HG02798 (cell line): ENCODE results near the gene ACTL10.

ENCODE experiments used
- ATAC-seq: cut with Tn5 transposase; IDR thresholded peaks from one replicate; pipeline ENCODE4 v1.9.1; 2021; ENCODE audit warnings: mild to moderate bottlenecking; ENCODE audit not compliant: unreplicated experiment, poor library complexity

The ACTL10 gene

DNA sequence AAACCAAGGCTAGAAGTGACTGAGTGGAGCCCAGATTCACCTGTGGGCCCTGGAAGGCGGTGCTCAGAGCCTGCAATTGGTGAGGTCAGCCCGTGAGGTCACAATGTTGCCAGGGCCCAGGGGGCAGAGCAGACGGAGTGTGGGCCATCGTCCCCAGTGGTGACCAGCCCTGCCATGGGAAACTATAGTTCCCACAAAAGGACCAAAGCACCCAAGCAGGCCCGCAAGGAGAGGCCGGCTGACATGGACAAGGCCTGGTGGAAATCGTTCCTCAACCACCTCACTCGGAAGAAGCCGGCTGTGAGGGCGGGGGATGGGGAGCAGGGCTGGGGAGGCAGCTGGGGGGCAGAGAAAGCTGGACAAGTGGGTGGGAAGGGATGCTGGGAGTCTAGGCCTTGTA, 4.6 kb upstream of the ACTL10 start, which contains the start of gene C20orf144:
C20orf144 (plus strand) TSS at position 156 of the 400 bp plus-strand sequence; CDS start at position 175, 19 bp downstream.
- no peak for ATAC-seq

DNA sequence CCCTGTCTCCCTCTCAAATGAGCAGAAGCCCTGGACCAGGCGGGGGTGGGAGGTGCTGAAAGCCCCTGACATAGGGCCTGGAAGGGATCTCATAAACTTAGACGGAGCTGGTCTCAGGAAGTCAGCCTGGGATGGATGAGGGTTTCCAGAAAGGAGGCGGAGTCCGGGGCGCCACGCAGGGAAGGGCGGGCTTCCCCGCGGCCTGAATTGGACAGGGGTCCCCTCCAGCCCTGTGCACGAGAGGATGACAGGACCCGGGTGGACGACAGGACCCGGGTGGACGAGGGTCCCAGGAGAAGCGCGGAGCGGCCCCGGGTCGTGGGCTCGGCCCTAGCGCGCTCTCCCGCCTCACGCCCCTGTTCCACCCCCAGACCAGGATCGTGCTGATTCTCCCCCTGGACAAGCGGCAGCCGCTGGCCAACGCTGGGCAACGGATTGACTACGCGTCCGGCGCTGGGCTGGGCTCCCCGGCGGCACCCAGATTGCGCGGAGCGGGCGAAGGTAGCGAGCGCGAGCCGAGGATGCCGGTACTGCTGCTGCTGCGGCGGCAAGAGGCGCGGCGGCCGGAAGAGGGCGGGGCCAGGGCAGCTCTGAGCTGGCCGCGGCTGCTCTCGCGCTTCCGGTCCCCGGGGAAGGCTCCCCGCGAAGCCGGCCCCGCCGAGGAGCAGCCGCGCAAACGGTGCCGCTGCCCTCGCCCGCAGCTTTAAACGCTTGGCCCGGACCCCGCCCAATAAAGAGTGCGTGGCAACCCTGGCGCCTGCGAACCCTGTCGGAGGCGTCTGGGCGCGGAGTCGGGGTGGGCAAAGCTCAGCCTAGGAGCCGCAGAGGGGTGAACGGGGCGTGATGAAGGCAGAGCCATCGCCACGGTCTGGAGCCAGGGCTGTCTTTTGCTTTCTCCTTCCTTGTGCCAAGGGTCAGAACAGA, 3.3 kb upstream of the ACTL10 start:
- peak; percentile 53 for ATAC-seq

DNA sequence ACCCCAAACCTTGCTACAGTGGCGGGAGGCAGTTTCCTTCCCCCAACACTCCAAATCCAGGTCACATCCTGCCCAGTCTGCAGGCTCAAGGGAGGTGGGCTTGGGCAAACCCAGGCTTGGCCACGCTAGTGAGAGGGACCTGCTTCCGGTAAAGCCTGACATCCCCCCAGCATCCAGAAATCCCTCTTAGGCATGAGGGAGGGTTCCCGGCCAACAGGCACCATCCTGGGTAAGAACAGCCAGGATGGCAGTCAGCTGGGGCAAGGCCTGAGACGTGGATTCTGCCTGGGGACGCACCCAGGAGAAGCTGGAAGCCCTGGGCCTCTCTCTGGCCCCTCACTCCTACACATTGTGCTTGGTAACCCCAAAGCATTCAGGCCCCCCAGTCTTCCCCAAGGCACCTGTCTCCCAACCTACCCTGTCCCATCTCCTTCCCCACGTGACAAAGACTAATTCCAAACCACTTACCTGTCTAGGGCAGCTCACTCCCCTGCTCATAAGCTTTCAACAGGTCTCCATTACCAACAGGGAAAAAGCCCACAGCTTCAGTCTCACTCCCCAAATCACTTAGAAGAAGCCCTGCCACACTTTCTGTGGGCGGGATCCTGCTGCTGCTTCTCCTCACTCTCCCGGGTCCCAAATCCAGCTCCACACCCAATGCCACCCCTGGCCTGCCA, 2.5 kb upstream of the ACTL10 start:
- no peak for ATAC-seq

DNA sequence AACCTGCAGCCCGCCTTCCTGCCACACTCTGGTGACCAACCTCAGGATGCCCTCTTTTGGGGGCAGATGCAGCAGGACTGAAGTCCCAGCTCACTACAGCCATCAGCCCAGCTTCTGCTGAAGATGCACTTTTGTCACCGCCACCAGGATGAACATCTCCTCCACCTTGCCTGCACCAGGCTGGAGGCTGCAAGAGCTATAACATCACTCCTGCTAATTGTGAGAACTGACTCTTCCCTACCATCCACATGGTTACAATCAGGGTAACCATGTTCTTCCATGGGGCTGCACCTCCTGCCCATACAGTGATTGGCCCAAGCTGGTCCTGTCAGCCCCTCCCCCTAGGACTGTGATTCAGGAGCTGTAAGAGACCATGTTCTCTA, 2.0 kb upstream of the ACTL10 start:
- no peak for ATAC-seq

DNA sequence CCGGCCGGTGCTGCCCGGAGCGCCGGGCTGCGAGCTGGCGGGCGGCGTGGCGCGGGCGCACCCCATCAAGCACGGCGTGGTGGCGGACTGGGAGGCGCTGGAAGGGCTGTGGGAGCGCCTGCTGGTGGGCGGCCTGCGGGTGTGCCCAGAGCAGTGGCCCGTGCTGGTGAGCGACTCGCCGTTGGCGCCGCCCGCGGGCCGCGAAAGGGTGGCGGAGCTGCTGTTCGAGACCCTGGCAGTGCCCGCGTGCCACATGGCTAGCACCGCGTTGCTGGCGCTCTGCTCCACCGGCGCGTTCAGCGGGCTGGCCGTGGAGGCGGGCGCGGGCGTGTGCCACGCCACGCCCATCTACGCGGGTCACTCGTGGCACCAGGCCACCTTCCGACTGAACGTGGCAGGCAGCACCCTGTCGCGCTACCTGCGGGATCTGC, 517 bp downstream of the ACTL10 start:
- ATAC-seq, result peak; percentile 13

DNA sequence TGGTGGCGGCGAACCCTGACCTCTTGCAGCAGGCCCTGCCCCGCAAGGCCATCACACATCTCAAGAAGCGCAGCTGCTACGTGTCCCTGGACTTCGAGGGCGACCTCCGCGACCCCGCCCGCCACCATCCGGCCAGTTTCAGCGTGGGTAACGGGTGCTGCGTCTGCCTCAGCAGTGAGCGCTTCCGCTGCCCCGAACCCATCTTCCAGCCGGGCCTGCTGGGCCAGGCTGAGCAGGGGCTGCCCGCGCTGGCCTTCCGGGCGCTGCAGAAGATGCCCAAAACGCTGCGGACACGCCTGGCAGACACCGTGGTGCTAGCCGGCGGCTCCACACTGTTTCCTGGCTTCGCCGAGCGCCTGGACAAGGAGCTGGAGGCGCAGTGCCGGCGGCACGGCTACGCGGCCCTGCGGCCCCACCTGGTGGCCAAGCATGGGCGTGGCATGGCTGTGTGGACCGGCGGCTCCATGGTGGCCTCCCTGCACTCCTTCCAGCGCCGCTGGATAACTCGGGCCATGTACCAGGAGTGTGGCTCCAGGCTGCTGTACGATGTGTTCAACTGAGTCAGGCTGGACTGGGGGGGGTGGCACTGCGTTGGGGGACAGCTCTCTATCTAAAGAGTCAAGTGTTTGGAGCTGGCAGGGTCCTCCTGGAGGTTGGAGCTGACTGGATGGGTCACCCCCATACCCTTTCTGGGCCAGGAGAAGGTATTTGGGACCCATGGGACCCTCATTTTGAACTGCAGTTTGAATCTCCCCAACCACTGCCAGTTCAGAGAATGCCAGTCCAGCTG, 1.1 kb downstream of the ACTL10 start:
- peak; percentile 38 for ATAC-seq

DNA sequence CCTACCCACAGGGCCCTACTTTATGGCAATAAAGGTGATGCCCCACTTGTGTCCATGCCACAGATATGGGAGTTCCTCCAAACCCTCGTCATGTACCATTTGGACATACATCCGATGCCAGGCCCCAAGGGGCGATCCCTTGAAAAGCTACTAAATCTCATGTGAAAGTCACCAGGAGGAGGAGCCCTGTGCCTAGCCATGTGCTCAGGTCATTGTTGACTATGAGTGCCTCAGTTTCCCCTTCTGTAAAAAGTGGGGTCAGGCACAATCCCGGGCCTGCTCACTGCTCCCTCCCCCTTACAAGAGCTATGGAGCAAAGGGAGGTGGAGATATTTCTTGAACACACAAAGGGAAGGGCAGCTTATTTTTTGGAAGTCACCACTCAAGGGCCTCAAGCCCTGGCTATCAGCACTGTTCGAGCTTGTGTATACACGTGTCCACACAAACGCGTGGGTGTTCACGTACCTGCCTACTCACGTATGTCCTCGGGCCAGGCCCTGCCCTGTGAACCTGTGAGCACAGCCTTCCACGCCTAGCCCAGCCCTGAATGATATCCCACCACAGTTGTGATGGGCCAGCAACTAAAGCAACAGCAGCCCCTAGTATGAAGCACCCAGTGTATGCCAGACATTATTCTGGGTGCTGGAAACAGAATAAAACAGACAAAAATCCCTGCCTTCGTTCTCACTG, 1.9 kb downstream of the ACTL10 start:
- no peak for ATAC-seq

DNA sequence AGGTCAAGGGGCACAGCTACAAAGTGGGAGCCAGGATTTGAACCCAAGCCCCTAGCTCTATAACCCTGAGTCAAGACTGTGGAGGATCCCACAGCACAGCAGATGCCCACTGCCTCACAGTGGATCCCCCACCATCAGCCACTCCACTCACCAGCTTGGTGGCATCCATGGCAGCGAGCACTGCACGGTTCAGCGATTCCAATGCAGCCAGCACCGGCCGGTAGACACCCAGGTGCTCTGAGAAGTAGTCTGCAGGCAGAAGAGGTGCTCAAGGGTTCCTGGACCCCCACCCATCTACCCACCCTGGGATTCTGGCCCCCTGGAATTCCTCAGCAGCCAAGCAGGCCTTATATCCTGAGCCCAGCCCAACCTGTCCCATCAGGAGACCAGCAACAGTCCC, 2.5 kb downstream of the ACTL10 start:
- no peak for ATAC-seq

DNA sequence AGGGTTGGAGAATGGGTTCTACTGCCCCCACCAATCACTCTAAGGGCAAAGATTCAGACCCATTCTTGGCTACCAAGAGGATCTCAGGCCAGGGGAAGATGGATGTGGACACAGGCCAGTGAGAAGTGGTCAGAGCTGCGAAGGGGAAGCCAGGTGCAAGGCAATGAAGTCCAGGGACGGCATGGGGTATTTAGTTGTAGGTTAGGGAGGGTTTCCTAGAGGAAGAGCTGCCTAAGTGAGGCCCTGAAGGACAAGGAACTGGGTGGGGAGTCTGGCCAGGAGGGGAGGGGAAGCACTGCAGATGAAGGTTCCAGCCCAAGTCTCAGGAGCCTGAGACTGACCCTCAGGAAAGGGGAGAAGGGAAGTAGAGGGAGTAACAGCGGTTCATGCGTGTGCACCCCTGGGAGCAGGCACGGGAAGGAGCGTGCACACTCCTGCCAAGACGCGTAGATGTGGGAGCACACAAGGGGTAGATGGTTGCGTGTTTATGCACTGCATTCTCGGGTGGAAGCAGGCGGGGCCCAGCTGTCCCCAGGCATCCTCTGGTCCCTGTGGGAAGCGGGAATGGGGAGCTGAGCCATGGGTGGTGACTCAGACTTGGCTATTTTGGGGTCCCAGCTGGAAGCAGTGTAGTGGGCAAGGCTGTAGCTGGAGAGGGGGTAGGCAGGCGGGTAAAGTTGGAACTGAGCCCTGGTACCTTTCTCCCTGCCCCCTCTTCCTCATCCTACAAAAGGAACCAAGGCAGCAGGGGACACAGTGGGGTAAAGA, 3.3 kb downstream of the ACTL10 start:
- no peak for ATAC-seq

DNA sequence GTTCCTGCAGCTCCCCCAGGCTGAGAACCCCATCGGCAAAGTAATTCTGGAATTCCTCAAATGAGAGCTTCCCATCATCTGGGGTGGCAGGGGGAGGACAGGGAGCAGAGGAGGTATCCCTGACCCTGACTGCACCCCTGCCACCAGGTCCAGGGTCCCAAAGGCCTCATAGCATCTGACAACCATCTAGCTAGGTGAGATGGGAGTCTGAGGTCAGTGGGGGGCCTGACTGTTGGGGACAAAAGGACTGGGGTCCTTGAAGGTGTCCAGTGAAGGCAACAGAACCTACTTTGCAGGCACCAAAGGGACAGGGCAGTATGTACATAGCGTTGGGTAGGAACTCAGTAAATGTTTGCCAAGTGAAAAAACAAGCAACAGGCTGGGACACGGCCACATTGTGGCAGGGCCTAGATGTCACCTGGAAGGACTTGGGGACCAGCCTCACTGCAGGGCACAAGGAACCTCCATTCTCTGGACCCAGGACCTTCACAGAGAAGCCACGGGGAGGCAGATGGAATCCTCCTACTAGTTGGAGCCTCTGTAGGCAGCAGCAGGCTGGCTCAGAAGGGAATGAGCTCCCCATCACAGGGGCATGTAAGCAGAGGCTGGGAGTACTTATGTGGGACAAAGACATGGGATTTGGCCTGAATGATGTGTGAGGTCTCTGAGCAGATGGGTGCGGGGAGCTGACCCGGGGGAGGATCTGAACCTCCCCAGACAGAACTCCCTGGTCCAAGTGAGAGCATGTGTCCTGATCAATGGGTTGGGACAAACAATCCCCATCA, 4.2 kb downstream of the ACTL10 start:
- no peak for ATAC-seq

DNA sequence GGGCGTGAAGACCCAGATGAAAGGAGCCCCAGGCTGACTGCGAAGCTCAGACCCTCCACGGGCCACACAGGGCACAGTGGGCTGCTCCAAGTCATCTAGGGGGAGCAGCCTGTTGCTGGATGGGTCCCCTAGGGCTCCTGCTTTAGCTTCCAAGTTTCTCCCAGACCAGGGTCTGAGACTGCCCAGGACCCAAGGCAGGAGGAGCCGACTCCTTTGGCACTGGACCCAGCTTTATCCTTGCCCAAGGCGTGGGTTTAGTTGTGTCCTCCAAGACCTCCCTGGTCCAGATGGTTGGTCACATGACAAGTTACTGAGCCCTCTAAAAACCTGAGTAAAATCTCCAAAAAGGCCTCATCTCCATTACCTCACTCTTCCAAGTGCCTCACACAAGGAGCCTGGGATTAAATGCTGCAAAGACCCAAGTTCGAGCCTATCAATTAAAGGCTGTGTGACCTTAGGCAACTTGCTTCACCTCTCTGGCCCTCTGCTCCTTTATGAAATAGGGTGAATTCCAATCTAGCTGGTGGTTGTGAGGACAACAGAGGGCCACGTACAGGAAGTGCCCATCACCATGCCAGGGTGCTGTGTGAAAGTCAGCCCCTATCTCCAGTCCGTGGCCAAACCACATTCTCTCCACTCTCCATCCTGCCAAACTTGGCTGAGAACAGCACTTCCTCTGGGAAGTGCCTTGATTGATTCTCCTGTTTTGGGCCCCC, 5.0 kb downstream of the ACTL10 start:
- ATAC-seq, result no peak

DNA sequence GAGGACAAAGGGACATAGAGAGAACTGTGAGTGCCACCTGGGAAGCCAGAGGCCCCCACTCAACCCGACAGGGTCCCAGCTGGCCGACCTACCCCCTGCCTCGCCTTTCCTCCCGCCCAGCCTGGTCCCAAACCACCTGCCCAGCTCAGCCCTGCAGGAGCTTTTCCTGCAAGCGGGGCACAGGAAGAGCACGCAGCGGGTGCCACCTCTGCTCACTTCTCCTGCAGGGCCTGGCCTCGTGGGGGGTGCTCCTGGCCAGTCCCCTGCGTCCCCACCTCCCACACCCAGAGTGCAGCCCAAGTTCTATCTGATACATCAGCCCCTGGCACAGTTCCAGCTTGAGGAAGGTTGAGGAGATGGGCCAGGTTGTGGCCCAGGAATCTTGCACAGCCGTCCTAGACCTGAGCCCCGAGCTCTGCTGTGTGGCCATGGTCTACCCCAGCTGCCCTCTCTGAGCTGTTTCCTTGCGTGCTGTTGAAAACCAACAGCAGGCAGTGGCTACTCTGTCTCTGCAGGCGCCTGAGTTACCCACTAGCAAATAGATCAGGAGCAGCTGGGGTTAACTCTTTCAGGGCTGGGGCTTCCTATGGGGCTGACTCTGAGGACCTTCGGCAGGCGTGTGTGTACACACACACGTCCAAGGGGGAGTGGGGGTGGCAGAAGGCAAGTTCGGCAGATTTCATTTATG, 5.8 kb downstream of the ACTL10 start:
- no peak for ATAC-seq

DNA sequence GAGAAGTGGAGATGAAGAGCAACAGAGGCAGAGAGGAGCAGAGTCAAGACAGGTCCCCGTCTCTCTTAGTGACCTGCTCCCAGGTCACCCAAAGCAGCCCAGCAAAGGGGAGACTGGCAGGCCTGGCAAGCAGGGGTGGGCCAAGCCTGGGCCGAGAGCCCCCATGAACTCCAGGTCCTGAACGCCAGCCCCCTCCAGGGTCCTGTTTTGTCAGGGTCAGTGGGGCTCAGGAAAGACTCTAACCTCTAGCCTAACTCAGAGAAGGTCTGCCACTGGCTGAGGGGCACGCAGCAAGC, 6.3 kb downstream of the ACTL10 start:
- no peak for ATAC-seq

DNA sequence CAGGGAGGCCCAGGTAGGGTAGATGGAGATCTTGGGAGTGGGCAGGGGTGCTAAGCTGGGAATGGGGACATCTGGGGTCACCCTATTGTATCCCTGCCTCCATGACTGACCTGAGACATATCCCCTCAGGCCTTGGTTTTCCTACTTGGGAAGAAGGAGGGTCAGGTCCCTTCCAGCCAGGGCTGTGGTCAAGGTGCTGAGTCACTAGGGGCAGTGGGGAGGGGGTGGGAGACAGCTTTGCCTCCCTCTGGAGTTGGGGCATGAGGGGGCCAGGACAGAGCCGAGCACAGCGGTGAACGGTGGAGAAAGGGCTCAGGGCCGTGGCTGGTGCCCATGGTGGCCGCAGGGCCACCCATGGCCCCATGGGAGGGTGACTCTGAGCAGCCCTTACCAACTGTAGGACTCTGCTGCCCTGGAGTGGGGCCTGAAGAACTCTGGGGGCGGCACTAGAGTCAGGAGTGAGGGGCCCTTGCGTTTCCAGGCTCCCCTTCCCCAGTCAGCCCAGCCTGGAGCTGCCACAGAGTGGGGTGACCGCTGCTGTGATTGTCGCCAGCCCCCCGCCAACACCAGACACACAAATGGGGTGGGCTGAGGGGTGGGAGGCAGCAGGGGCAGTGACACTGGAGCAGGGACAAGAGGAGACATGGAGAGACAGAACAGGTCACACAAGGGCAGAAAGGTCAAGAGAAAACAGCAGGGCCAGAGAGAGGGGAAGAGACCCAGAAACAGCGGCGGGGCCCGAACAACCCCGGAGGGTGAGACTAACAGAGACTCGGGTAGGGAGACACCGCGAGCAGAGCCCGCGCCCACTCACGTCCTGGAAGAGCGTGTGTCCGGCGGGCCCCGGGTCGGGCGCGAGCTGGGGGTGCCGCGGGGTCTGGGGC, 6.9 kb downstream of the ACTL10 start:
- no peak for ATAC-seq

DNA sequence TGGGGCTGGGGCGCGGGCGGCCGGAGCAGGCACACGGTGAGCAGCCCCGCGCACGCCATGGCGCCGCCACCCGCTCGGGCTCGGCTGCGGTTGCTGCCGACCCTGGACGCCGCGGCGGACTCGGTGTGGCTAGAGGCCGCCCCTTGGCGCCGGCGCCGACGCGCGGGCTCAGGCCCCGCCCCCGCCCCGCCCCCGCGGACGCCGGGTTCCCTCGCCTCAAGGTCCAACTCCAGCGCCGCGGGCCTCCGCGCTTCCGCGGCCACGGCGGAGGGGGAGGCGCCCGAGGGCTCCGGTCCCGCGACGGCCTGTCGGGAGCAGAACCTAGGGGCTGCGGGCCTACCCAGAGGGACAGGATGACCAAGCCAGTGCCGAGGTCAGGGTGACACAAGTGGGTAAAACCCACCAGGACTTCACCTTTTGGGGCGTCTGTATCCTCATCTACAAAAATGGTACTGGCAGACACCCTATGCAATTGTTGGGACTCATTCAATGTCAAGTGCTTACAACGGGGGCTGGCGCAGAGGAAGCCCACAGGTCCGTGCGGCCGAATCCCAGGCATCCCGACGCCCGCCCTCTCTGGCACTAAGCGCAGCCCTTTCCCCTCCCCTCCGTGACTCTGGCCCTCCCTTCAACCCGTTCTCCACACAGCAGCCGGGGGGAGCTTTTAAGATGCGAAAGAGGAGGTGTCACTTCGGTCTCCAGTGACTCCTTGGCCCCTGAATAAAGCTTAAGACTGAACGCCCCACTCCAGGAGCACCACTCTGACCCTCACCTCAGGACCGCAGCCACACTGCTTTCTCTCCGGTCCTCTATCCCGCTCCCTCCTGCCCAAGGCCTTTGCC, 7.8 kb downstream of the ACTL10 start, which contains the start of gene NECAB3:
NECAB3 (minus strand) TSS at position 135 of the 842 bp plus-strand sequence; CDS start at position 59, 76 bp downstream.
- peak; percentile 82 for ATAC-seq
